NCI-H510A (cell line): ENCODE results near the gene ITPRID1.

Experiments used
- DNase-seq: peaks from one replicate; lab custom pipeline; 2025; lab: John Stamatoyannopoulos, UW

Gene ITPRID1

GRCh38 chr7:31695859-31696614 is 182.1 kb downstream of the ITPRID1 start:
- DNase-seq: no peak

GRCh38 chr7:31699050-31699449 is 185.2 kb downstream of the ITPRID1 start:
- no peak for DNase-seq

- DNase-seq: no peak
Measured at GRCh38 chr7:31702354-31702753, 188.5 kb downstream of the ITPRID1 start.

GRCh38 chr7:31705377-31705776 is 191.5 kb downstream of the ITPRID1 start:
- no peak for DNase-seq

- DNase-seq: no peak
Measured at GRCh38 chr7:31707089-31707488, 193.2 kb downstream of the ITPRID1 start.
